VCaP (cell line): Measurements from ENCODE around the gene HM13.

ENCODE experiments used
- H3K27ac ChIP-seq: fragments of 450-650 bp; 2 replicates; pipeline ENCODE4 v1.5.1; 2017
- CTCF ChIP-seq: fragments of 450-650 bp; conservative IDR thresholded peaks from 2 replicates; pipeline ENCODE4 v1.5.1; 2017; ENCODE audit warnings: mild to moderate bottlenecking, moderate library complexity

The HM13 gene

GRCh38 chr20:31602431-31602778, 88.2 kb downstream of the HM13 start:
- peak overlapping the region; percentile 80; the same call in 1 of the 2 replicates for H3K27ac ChIP-seq
- no peak for TF ChIP-seq CTCF

GRCh38 chr20:31602779-31603441, 88.7 kb downstream of the HM13 start:
- H3K27ac ChIP-seq = peak overlapping the region; percentile 80; the same call in 1 of the 2 replicates
- no peak for TF ChIP-seq CTCF

- no peak for TF ChIP-seq CTCF
- H3K27ac ChIP-seq = peak overlapping the region; percentile 80
Observed at GRCh38 chr20:31603822-31604566, 89.8 kb downstream of the HM13 start.

- H3K27ac ChIP-seq = peak overlapping the region; percentile 80
- no peak for TF ChIP-seq CTCF
Observed at GRCh38 chr20:31604567-31605030, 90.4 kb downstream of the HM13 start.

- no peak for TF ChIP-seq CTCF
- H3K27ac ChIP-seq = peak within 1 kb of the TSS; percentile 80
Observed at GRCh38 chr20:31605031-31605901, 91.0 kb downstream of the HM13 start, which contains the start of gene ID1. Gene ID1 (plus strand): TSS chr20:31605289. CDS start chr20:31605388, 99 bp downstream.

- TF ChIP-seq CTCF = no peak
- H3K27ac ChIP-seq = peak overlapping the region; percentile 80
Observed at GRCh38 chr20:31605902-31606803, 91.9 kb downstream of the HM13 start.
